HG03442 (cell line): ENCODE results near the gene MAG.
"Not testable (repeated sequence)": the region's sequence is repeated elsewhere in the genome, so short reads cannot be mapped to it uniquely, and the experiment has no call there.

Experiments
- ATAC-seq: cut with Tn5 transposase; IDR thresholded peaks from one replicate; pipeline ENCODE4 v1.9.1; 2021; ENCODE audit warnings: mild to moderate bottlenecking, moderate library complexity; ENCODE audit not compliant: unreplicated experiment

MAG gene

DNA sequence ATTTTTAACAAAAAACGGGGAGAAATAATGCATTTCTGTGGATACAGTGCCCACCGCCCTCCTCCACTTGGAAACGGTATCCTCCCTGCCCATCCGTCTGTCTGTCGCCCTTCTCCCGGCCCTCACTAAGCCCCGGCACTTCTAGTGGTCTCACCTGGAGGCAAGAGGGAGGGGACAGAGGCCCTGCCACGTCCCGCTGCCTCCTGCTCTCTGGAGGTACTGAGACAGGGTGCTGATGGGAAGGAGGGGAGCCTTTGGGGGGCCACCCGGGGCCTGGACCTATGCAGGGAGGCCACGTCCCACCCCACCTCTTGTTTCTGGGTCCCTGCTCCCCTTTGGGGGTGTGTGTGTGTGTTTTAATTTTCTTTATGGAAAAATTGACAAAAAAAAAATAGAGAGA lies 12.6 kb upstream of the MAG start:
- ATAC-seq = no peak

DNA sequence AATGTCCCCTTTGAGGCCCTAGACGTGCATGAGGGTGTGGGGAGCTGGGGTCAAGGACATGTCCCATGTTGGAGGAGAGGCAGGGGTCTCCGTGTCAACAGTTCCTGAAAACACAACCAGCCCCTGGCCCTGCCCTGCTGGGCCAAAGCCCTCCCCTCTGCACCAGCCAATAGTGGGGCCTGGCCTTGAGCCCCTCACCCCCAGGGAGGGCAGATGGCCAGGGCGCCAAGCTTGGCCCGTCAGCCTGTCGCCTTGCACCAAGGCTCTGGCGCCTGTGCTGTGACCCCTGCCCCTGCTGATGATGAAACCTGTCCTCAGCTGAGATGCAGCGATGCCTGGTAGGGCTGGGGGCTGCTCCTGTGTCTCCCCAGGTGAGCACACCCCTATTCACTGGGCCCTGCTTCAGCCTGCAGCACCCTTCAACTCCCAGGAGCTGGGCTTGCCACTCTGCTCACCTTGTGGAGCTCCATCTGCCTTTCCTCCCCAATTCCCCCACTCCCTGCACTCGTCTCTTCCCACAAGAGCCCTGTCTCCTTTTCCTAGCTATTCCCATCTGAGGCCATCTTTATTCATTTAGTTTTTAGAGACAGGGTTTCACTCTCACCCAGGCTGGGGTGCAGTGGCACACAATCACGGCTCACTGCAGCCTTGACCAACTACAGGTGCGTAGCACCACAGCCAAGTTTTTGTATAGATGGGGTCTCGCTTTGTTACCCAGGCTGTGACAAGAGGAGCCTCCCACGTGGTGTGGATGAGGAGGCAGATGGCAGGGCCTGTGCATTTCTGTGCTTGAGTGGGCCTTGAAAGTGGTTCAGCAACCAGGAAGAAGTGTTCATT lies 11.8 kb upstream of the MAG start:
- ATAC-seq = no peak

DNA sequence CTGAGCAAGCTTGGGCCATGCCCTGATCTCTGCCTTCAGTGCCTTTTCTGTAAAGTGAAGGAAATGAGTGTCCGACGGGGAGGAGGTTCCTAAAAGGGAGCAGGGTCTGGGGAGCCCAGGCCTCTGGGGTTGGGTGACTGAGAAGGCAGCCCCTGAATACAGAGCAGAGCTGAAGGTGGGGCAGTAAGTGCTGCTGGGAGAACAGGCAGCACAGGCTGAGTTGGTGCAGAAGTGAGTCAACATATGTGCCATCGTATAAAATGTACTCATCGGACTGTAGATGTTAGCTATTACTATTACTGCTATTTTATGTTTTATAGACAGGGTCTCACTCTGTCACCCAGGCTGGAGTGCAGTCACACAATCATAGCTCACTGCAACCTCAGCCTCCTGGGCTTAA lies 10.7 kb upstream of the MAG start:
- no peak for ATAC-seq

DNA sequence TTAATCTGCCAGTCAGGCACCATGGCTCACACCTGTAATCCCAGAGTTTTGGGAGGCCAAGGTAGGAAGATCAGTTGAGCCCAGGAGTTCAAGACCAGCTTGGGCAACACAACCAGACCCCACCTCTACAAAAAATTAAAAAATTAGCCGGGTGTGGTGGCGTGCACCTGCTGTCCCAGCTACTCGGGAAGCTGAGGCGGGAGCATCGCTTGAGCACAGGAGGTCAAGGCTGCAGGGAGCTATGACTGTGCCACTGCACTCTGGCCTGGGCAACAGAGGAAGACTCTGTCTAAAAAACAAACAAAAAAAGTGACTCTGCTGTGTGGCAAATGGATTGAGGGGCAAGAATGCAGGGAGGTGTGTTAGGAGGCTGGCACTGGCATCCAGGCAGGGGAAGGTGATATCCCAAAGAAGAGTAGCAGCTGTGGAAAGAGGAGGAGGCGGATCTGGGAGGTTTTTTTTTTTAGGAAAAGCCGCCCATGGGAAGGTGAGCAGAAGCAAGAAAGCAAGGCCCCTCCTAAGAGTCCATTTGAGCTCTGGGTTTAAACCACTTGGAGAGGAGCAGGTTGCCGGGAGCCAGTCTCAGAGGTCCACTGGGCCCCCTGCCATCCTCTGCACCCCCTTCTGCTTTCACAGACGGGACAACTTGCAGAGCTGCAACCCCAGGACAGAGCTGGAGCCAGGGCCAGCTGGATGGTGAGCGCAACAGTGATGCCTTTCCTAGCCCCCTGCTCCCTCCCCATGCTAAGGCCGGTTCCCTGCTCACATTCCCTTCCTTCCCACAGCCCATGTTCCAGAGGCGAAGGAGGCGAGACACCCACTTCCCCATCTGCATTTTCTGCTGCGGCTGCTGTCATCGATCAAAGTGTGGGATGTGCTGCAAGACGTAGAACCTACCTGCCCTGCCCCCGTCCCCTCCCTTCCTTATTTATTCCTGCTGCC lies 7.5 kb upstream of the MAG start:
- ATAC-seq = no peak

DNA sequence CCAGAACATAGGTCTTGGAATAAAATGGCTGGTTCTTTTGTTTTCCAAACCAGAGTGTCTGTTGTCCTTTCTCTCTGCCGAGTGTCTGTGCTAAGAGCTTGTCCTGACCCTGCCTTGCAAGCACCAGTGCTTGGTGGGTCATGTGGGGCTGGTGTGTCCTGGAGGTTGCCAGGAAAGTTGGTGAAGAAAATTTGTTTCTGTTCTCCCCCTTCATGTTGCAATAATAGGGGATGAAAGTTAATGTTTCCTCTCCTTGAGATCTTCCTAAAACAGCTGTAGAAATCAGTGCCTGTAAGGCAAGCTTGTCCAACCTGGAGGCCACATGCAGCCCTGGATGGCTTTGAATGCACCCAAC lies 6.9 kb upstream of the MAG start:
- no peak for ATAC-seq

DNA sequence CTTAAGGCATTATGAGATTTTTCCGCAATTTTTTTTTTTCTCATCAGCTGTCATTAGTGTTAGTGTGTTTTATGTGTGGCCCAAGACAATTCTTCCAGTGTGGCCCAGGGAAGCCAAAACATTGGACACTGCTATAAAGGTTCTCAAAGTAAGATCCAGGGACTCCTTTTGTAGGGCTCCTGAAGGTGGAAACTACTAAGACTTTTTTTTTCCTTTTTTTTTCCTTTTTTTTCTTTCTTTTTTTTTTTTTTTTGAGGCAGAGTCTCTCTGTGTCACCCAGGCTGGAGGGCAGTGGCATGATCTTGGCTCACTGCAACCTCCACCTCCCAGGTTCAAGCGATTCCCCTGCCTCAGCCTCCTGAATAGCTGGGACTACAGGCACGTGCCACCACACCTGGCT lies 6.5 kb upstream of the MAG start:
- ATAC-seq = not testable (repeated sequence)

GRCh38 chr19:35286101-35286500 lies 5.9 kb upstream of the MAG start:
- not testable (repeated sequence) for ATAC-seq

GRCh38 chr19:35287713-35288112 lies 4.2 kb upstream of the MAG start:
- ATAC-seq = no peak

DNA sequence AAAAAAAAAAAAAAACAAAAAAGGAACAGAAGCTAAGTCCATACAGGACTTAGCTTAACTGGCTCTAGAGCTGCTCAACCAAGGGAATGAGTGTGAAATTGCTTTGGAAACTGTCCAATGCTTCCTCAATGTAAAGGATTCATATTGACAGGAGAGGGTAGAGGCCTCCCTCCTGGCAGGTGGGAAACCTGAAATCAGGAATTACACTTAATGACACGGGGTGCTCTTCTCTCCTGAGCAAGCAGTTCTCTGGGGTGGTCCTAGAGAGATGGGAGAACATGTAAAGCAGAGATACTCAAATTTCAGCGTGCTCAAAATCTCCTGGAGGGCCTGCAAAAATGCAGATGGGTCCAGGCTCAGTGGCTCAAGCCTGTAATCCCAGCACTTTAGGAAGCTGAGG lies 3.6 kb upstream of the MAG start:
- no peak for ATAC-seq

DNA sequence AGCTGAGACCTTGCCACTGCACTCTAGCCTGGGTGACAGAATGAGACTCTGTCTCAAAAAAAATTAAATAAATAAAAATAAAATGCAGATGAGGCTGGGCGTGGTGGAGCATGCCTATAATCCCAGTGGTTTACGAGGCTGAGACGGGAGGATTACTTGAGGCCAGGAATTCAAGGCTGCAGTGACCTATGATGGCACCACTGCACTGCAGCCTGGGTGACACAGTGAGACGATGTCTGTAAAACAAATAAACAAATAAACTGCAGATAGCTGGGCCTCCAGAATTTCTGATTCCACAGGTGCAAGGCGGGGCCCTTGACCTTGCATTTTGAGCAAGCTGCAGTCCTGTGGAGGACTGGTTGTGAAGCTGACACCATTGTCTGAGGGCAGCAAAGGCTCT lies 3.1 kb upstream of the MAG start:
- ATAC-seq = no peak

DNA sequence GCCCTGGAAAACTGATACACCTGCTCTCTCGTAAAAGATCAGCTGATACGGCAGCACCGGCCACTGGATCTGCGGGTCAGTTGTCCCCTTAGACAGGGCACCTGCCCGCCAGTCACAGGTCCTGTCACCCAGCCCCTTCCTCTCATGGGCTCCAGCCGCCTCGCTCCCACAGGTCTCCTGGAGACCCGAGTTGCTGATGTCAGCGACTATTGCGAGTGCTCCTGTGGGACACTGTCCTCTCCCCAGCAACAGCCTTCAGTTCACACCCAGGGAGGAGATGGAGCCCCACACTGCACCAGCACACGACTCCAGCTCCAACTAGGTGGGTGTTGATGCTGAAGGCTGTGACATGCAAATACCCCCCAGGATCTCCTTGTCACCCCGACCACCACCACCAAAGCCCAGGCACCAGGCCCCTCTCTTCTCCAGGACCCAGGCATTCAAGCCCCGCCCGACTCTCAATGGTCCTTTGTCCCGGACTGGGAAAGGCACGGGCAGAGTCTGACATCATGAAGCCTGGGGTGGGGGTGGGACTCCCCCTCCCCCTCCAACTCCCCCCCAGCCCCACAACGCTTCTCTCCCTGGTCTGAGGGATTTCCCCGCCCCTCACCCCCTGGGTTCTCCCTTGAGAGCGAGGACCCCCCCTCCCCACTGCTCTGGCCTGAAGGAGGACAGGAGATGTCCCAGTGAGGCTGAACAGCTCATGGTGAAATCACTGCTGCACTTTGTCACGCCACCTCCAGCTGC lies 1.4 kb upstream of the MAG start:
- no peak for ATAC-seq

DNA sequence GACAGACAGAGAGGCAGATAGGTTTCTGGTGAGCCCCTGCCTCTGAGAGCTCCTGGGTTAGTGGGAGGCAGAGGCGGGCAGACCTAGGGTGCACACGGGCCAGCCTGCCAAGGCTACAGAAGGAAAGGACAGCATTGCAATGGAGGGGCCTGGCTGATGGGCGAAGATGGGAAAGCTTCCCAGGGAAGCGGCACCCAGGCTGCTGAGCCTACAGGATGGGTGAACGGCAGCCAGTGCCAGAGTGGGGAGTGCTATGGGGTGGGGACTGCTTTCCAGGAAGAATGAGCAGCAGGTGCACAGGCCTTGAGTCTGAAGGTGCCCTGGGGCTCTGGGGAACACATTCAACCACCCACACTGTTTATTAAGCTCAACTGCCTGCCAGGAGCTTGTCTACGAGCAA lies 702 bp upstream of the MAG start:
- no peak for ATAC-seq

GRCh38 chr19:35292421-35293362 lies 731 bp downstream of the MAG start:
- no peak for ATAC-seq

GRCh38 chr19:35293363-35293739 lies 1.4 kb downstream of the MAG start:
- ATAC-seq = no peak

DNA sequence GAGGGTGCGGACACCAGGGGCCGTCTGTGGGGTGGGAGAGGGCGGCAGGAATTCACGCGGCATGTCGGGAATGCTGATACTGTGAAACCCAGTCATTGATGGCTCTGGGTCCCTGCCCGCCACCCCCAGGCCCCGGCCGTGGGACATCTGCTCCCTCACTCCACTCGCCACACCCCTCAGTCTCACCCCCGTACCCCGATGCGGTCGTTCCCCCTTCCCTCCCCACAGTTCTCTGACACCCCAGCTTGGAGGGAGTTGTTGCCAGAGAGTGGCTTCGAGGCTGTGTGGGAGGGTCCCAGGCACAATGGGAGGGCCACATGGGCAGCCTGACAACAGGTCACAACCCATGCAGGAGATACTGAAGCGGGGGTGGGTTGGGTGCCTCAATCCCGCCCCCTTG lies 1.8 kb downstream of the MAG start:
- ATAC-seq = no peak

- no peak for ATAC-seq
These were observed 2.4 kb downstream of the MAG start for GRCh38 chr19:35294328-35294727.

DNA sequence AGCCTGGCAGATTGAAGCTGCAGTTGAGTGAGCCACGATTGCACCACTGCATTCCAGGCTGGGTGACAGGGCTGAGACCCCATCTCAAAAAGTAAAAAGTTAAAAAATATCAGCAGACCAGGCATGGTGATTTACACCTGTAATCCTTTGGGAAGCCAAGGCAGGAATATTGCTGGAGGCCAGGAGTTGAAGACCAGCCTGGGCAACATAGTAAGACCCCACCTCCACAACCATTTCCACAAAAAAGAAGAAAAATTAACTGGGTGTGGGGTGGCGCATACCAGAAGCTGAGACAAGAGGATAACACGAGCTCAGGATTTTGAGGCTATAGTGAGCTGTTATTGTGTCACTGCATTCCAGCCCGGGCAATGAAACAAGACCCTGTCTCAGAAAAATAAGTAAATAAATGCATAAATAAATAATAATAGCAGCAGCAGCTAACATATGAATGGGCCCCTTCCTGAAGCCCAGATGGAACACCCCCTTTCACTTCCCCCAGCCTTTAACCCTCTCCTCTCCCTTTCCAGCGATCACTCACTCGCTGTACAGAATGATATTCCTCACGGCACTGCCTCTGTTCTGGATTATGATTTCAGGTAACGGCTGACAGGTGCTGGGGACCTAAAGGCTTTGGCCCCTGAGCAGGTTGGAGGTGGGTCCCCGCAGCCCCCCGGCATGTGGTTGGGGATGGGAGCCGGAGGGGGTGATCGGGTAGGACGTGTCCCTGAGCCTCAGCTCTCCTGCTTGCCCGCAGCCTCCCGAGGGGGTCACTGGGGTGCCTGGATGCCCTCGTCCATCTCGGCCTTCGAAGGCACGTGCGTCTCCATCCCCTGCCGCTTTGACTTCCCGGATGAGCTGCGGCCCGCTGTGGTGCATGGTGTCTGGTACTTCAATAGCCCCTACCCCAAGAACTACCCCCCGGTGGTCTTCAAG lies 3.2 kb downstream of the MAG start:
- ATAC-seq = no peak

GRCh38 chr19:35295792-35296462 lies 4.0 kb downstream of the MAG start:
- ATAC-seq = no peak
